SKM-1 treated with dmso at 0.1 percent for 144 hours (cell line): Measurements from ENCODE around the gene PSPN.

ENCODE experiments used
- DNase-seq: peaks from one replicate; lab custom pipeline; 2025; ENCODE audit not compliant: unreplicated experiment; lab: John Stamatoyannopoulos, UW

PSPN gene

GRCh38 chr19:6333439-6333838 lies 42.3 kb downstream of the PSPN start, which contains the start of gene ACER1:
ACER1 (minus strand) TSS chr19:6333612; CDS start chr19:6333551, 61 bp downstream.
- DNase-seq: no peak

DNA sequence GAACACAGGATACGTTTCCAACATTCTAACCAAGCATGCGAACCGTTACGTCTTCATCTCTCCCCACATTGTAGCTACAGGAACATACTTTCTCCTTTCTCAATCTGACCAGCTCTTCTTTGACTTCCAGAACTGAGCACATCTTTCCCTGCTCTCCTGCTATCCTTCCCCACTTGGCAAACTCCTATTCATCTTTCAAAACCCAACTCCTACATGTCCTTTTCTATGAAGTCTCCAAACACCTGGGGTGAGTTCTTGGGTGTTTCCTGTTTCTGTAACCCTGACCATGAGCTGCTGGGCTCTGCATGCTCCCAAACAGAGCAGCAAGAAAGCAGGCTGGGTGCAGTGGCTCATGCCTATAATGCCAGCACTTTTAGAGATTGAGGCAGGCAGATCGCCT lies 48.9 kb downstream of the PSPN start:
- no peak for DNase-seq

GRCh38 chr19:6325614-6326013 lies 50.1 kb downstream of the PSPN start:
- no peak for DNase-seq
